HG03066 (cell line): Measurements from ENCODE around the gene ATP1B1.
A peak's percentile ranks its signal among the peaks of the same experiment; 100 is the strongest.
"Not testable (repeated sequence)": the region's sequence is repeated elsewhere in the genome, so short reads cannot be mapped to it uniquely, and the experiment has no call there.

Source experiments
- ATAC-seq: cut with Tn5 transposase; IDR thresholded peaks from one replicate; pipeline ENCODE4 v1.9.1; 2021; ENCODE audit warnings: low read depth; ENCODE audit not compliant: unreplicated experiment

ATP1B1 gene

GRCh38 chr1:169138866-169139670 is 32.6 kb downstream of the ATP1B1 start:
- ATAC-seq: peak; percentile 96

GRCh38 chr1:169141356-169141755 is 34.9 kb downstream of the ATP1B1 start:
- ATAC-seq: no peak

- ATAC-seq: no peak
These were observed 35.6 kb downstream of the ATP1B1 start for GRCh38 chr1:169142129-169142528.

GRCh38 chr1:169143346-169143745 is 36.9 kb downstream of the ATP1B1 start:
- ATAC-seq: no peak

- no peak for ATAC-seq
These were observed 37.5 kb downstream of the ATP1B1 start for GRCh38 chr1:169143984-169144383.

- ATAC-seq: no peak
These were observed 38.6 kb downstream of the ATP1B1 start for GRCh38 chr1:169144941-169145626.

GRCh38 chr1:169146576-169147214 is 40.2 kb downstream of the ATP1B1 start:
- no peak for ATAC-seq

GRCh38 chr1:169148472-169149252 is 42.2 kb downstream of the ATP1B1 start:
- ATAC-seq: peak; percentile 58

GRCh38 chr1:169149555-169150286 is 43.2 kb downstream of the ATP1B1 start:
- no peak for ATAC-seq

- no peak for ATAC-seq
These were observed 44.3 kb downstream of the ATP1B1 start for GRCh38 chr1:169150641-169151337.

GRCh38 chr1:169151338-169151837 is 44.9 kb downstream of the ATP1B1 start:
- no peak for ATAC-seq

GRCh38 chr1:169155675-169156074 is 49.2 kb downstream of the ATP1B1 start:
- ATAC-seq: no peak

- ATAC-seq: no peak
These were observed 50.1 kb downstream of the ATP1B1 start for GRCh38 chr1:169156580-169156979.

GRCh38 chr1:169160845-169161495 is 54.5 kb downstream of the ATP1B1 start:
- ATAC-seq: no peak

GRCh38 chr1:169161496-169162194 is 55.2 kb downstream of the ATP1B1 start:
- peak; percentile 83 for ATAC-seq

- no peak for ATAC-seq
These were observed 56.6 kb downstream of the ATP1B1 start for GRCh38 chr1:169163059-169163458.

GRCh38 chr1:169175461-169175860 is 69.0 kb downstream of the ATP1B1 start:
- ATAC-seq: no peak

- not testable (repeated sequence) for ATAC-seq
These were observed 72.9 kb downstream of the ATP1B1 start for GRCh38 chr1:169179431-169179830.
